Neural progenitor cell (in vitro differentiated cells): ENCODE results near the gene ATP6V1E1. TPM values are rescaled to one million over a fixed set of nuclear protein-coding genes. Genes with fewer than 3 reads are reported as not detected.

ENCODE experiments used
- DNase-seq: peaks from one replicate; pipeline ENCODE4 v3.0.0-alpha.2; 2016; ENCODE audit warnings: low spot score
- H2AFZ ChIP-seq: fragments of 200-600 bp; sonication (generic); replicated peaks from 2 replicates; pipeline ENCODE4 v1.6.1; 2016; ENCODE audit warnings: antibody characterized with exemption
- H3F3A ChIP-seq: fragments of 200-600 bp; sonication (generic); 2 replicates; pipeline ENCODE4 v1.6.1; 2016; ENCODE audit warnings: antibody characterized with exemption, low read depth
- H3K27ac ChIP-seq: fragments of 200-600 bp; sonication (generic); 2 replicates; pipeline ENCODE4 v1.5.1; 2016; ENCODE audit warnings: mild to moderate bottlenecking
- H3K27me3 ChIP-seq: fragments of 200-600 bp; sonication (generic); 2 replicates; pipeline ENCODE4 v1.6.1; 2016; ENCODE audit warnings: mild to moderate bottlenecking, moderate library complexity
- H3K36me3 ChIP-seq: fragments of 200-600 bp; sonication (generic); 2 replicates; pipeline ENCODE4 v1.5.1; 2016
- H3K4me1 ChIP-seq: fragments of 200-600 bp; sonication (generic); 2 replicates; pipeline ENCODE4 v1.6.1; 2016; ENCODE audit warnings: mixed run types
- H3K4me2 ChIP-seq: fragments of 200-600 bp; sonication (generic); 2 replicates; pipeline ENCODE4 v1.6.1; 2016
- H3K4me3 ChIP-seq: fragments of 200-600 bp; sonication (generic); 2 replicates; pipeline ENCODE4 v1.5.1; 2016
- H3K79me2 ChIP-seq: fragments of 200-600 bp; sonication (generic); 2 replicates; pipeline ENCODE4 v1.6.1; 2016; ENCODE audit warnings: low read depth
- H3K9ac ChIP-seq: fragments of 200-600 bp; sonication (generic); 2 replicates; pipeline ENCODE4 v1.6.1; 2016
- H3K9me3 ChIP-seq: fragments of 200-600 bp; sonication (generic); 2 replicates; pipeline ENCODE4 v1.5.1; 2016; ENCODE audit warnings: low read depth
- H4K20me1 ChIP-seq: fragments of 200-600 bp; sonication (generic); 2 replicates; pipeline ENCODE4 v1.6.1; 2016; ENCODE audit warnings: low read depth
- H3K27ac Mint-ChIP-seq: 3 replicates; pipeline ENCODE4 v1.8.0; 2021; ENCODE audit warnings: mixed read lengths
- H3K27me3 Mint-ChIP-seq: 2 replicates; pipeline ENCODE4 v1.8.0; 2022; ENCODE audit warnings: low read depth, mild to moderate bottlenecking, inconsistent platforms, moderate library complexity, mixed read lengths; ENCODE audit not compliant: insufficient read depth
- H3K36me3 Mint-ChIP-seq: 3 replicates; pipeline ENCODE4 v1.8.0; 2021; ENCODE audit warnings: mixed read lengths
- H3K4me1 Mint-ChIP-seq: 3 replicates; pipeline ENCODE4 v1.8.0; 2021; ENCODE audit warnings: mixed read lengths
- H3K4me3 Mint-ChIP-seq: 3 replicates; pipeline ENCODE4 v1.8.0; 2021; ENCODE audit warnings: mild to moderate bottlenecking, moderate library complexity, mixed read lengths
- H3K9me3 Mint-ChIP-seq: 3 replicates; pipeline ENCODE4 v1.8.0; 2020; ENCODE audit warnings: mixed read lengths
- EZH2 ChIP-seq: fragments of 200-600 bp; sonication (generic); IDR thresholded peaks from 2 replicates; pipeline ENCODE4 v1.6.1; 2017; ENCODE audit warnings: antibody characterized with exemption, mild to moderate bottlenecking, moderate library complexity
- EZH2phosphoT487 ChIP-seq: fragments of 200-600 bp; sonication (generic); IDR thresholded peaks from 2 replicates; pipeline ENCODE4 v1.6.1; 2017; ENCODE audit warnings: antibody characterized with exemption
- total RNA-seq: library from RNA; depleted of rRNA; stranded (reverse); fragments of >200 nt; gene quantifications from 2 replicates; pipeline ENCODE4 v1.2.3, GENCODE V29; 2015; ENCODE audit warnings: low replicate concordance
- TF ChIP-seq, protein P1 (sequence below): fragments of 200-600 bp; sonication (generic); IDR thresholded peaks from 2 replicates; pipeline ENCODE4 v1.5.1; 2017; ENCODE audit warnings: antibody characterized with exemption, mild to moderate bottlenecking

ATP6V1E1 gene
- total RNA-seq, 1 donor from 2014 or later = 87.1 TPM

DNA sequence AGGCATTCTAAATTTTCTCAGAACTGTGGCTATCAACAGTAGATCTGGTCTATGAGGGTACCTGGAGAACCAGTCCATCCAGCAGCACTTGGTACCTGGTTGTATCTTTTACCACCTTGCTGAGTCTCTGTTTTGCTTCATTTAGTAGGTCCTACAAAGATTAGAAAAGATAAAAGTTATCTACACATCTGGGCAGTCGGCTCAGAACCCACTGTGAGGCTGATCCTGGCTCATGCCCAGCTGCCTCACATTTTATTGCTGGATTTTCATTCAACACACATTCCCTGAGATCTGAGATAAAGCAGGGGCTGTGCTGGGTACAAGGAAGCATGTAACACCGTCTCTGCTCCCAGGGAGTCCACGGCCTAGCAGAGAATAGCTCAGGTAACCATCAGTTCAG lies 27.5 kb downstream of the ATP6V1E1 start:
- Mint-ChIP-seq H3K27ac (peak overlapping the region; percentile 37), H3K27me3 (no peaks in the 10 kb centered on the region), H3K36me3 (peaks cover 22% of the 10 kb centered on the region), H3K4me1 (peaks cover 4% of the 10 kb centered on the region), H3K9me3 (peaks cover 2% of the 10 kb centered on the region), H3K4me3 (no peak overlapping the region)
- no peak for TF ChIP-seq EZH2phosphoT487
- H2AFZ ChIP-seq = no peak overlapping the region
- no peaks in the 10 kb centered on the region for H3F3A ChIP-seq
- peaks cover 37% of the 10 kb centered on the region for H3K79me2 ChIP-seq
- no peaks in the 10 kb centered on the region for H3K27me3 ChIP-seq
- H4K20me1 ChIP-seq = peaks cover 14% of the 10 kb centered on the region
- DNase-seq = no peak
- H3K4me2 ChIP-seq = no peak overlapping the region
- H3K27ac ChIP-seq = no peak overlapping the region
- H3K4me1 ChIP-seq = no peaks in the 10 kb centered on the region
- H3K4me3 ChIP-seq = no peak overlapping the region
- peaks cover 9% of the 10 kb centered on the region for H3K36me3 ChIP-seq
- no peak overlapping the region for H3K9ac ChIP-seq
- H3K9me3 ChIP-seq = no peaks in the 10 kb centered on the region

DNA sequence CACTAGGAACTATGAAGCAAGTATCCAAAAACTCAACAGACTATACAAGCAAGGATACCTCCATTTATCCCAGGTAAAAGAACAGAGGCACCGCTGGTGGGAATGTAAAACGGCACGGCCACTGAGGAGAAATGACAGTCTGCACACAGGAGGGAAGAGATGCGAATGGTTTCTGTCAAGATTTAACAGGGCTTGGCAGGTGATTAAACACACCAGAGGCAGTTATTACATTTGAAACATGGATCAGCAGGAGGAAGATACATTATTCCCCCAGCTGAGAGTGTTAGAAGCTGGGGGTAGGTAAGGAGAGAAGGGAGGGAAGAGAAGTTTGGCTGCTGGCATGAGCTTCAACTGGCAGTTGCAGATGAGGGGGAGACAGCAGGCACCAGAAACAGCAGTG lies 30.2 kb downstream of the ATP6V1E1 start:
- Histone ChIP-seq H3K9me3 (no peaks in the 10 kb centered on the region), H3K4me3 (no peak overlapping the region), H3K4me1 (no peaks in the 10 kb centered on the region), H4K20me1 (peaks cover 11% of the 10 kb centered on the region), H3K79me2 (peaks cover 17% of the 10 kb centered on the region), H3K27me3 (no peaks in the 10 kb centered on the region), H3K36me3 (peaks cover 9% of the 10 kb centered on the region), H3F3A (no peaks in the 10 kb centered on the region), H2AFZ (no peak overlapping the region), H3K4me2 (no peak overlapping the region), H3K9ac (no peak overlapping the region), H3K27ac (no peak overlapping the region)
- no peak overlapping the region for H3K4me3 Mint-ChIP-seq
- H3K36me3 Mint-ChIP-seq = peaks cover 32% of the 10 kb centered on the region
- no peak for DNase-seq
- peaks cover 4% of the 10 kb centered on the region for H3K27me3 Mint-ChIP-seq
- TF ChIP-seq EZH2 = no peak
- TF ChIP-seq, protein P1, sequence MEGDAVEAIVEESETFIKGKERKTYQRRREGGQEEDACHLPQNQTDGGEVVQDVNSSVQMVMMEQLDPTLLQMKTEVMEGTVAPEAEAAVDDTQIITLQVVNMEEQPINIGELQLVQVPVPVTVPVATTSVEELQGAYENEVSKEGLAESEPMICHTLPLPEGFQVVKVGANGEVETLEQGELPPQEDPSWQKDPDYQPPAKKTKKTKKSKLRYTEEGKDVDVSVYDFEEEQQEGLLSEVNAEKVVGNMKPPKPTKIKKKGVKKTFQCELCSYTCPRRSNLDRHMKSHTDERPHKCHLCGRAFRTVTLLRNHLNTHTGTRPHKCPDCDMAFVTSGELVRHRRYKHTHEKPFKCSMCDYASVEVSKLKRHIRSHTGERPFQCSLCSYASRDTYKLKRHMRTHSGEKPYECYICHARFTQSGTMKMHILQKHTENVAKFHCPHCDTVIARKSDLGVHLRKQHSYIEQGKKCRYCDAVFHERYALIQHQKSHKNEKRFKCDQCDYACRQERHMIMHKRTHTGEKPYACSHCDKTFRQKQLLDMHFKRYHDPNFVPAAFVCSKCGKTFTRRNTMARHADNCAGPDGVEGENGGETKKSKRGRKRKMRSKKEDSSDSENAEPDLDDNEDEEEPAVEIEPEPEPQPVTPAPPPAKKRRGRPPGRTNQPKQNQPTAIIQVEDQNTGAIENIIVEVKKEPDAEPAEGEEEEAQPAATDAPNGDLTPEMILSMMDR = no peak
- TF ChIP-seq EZH2phosphoT487 = no peak
- H3K4me1 Mint-ChIP-seq = no peaks in the 10 kb centered on the region
- H3K27ac Mint-ChIP-seq = no peak overlapping the region
- H3K9me3 Mint-ChIP-seq = peaks cover 2% of the 10 kb centered on the region

DNA sequence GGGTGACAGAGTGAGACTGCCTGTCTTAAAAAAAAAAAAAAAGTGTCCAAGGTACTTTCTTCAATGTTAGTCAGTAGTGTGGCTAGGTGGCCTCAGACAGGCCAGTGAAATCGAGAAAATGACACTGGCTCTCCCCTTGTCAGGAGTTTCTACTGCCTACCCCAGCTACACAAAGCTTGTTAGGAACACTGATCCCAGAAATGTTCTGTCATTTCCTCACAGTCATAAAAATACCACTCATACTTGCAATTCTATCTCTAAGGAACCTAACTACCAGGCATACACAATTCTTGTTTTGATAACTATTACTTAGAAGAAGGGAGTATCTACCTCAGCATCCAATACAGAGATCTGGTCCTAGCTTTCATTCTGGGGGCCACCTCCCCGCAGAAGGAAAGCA lies 31.3 kb downstream of the ATP6V1E1 start:
- H3F3A ChIP-seq = no peaks in the 10 kb centered on the region
- Mint-ChIP-seq H3K27ac (no peak overlapping the region), H3K9me3 (peaks cover 2% of the 10 kb centered on the region), H3K27me3 (peaks cover 4% of the 10 kb centered on the region), H3K36me3 (peaks cover 39% of the 10 kb centered on the region), H3K4me3 (no peak overlapping the region), H3K4me1 (peaks cover 3% of the 10 kb centered on the region)
- TF ChIP-seq, protein P1 = no peak
- TF ChIP-seq EZH2phosphoT487 (no peak), EZH2 (no peak)
- no peak overlapping the region for H3K9ac ChIP-seq
- H3K79me2 ChIP-seq = peaks cover 6% of the 10 kb centered on the region
- H3K27ac ChIP-seq = no peak overlapping the region
- no peaks in the 10 kb centered on the region for H3K9me3 ChIP-seq
- H3K36me3 ChIP-seq = peaks cover 9% of the 10 kb centered on the region
- H3K4me1 ChIP-seq = no peaks in the 10 kb centered on the region
- H4K20me1 ChIP-seq = peaks cover 11% of the 10 kb centered on the region
- H3K4me3 ChIP-seq = no peak overlapping the region
- no peak overlapping the region for H2AFZ ChIP-seq
- no peak overlapping the region for H3K4me2 ChIP-seq
- H3K27me3 ChIP-seq = no peaks in the 10 kb centered on the region
- DNase-seq = no peak

DNA sequence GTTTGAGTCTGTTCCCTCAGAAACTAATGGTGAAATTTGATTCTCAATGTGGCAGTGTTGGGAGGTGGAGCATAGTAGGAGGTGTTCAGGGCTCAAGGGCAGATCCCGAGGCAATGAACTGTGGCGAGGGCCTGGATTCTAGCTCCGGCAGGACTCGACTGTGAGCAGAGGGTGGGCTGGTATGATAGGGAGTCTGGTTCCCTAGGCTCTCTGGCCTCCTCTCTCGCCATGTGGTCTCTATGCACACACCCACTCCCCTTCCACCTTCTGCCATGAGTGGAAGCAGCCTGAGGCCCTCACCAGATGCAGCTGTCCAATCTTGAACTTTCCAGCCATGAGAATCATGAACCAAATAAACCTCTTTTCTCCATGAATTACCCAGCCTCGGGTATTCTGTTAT lies 32.3 kb downstream of the ATP6V1E1 start:
- Histone ChIP-seq H3K4me3 (no peak overlapping the region), H3K9ac (no peak overlapping the region), H2AFZ (no peak overlapping the region), H3K36me3 (peaks cover 9% of the 10 kb centered on the region), H4K20me1 (peaks cover 5% of the 10 kb centered on the region), H3K4me2 (no peak overlapping the region), H3K27ac (no peak overlapping the region), H3K79me2 (no peaks in the 10 kb centered on the region), H3K9me3 (no peaks in the 10 kb centered on the region), H3F3A (no peaks in the 10 kb centered on the region), H3K4me1 (no peaks in the 10 kb centered on the region), H3K27me3 (no peaks in the 10 kb centered on the region)
- peaks cover 2% of the 10 kb centered on the region for H3K9me3 Mint-ChIP-seq
- peaks cover 3% of the 10 kb centered on the region for H3K4me1 Mint-ChIP-seq
- no peak for DNase-seq
- H3K27me3 Mint-ChIP-seq = peaks cover 5% of the 10 kb centered on the region
- no peak overlapping the region for H3K4me3 Mint-ChIP-seq
- H3K36me3 Mint-ChIP-seq = peaks cover 43% of the 10 kb centered on the region
- TF ChIP-seq EZH2phosphoT487 = no peak
- no peak for TF ChIP-seq EZH2
- TF ChIP-seq, protein P1 = no peak
- no peak overlapping the region for H3K27ac Mint-ChIP-seq
